Measurements from ENCODE around the gene MOSPD3.

Gene MOSPD3

DNA sequence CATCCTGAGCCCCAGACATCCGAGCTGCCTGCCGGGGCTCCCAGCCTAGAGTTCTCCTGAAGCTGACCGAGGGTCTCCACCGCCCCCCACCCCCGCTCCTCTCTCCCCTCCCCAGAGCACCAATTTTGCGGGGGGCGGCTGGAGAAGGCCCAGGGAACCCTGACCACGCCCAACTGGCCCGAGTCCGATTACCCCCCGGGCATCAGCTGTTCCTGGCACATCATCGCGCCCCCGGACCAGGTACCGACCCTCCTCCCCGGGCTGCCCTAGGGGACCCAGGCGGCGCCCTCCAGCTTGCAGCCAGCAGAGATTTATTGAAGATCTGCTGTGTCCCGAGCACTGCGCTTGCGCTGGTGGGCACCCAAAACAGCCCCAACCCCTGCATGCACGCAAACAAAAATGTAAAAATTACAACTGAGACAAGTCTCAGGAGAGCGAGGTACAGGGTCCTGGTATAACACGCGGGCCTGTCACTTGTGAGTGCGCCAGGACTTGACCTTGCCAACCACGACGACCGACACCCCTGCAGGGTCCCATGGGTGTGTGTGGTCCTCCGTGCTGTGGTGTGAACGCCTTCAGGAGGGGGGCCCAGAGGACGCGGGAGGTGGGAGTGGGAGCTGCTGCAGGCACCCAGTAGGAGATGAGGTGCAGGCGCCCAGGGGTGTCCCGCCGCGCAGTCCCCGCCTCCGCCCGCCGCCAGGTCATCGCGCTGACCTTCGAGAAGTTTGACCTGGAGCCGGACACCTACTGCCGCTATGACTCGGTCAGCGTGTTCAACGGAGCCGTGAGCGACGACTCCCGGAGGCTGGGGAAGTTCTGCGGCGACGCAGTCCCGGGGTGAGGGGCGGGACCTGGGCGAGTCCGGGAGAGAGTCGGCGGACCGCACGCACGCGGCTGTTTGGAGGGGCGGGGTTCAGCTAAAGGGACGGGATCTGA, 7.1 kb upstream of the MOSPD3 start:
- peak overlapping the region; percentile 77 to 84 for H3K4me3 ChIP-seq (replicated peaks in 1 of 2; ENCODE audit: low read depth in 2 of 2, low read length in 2 of 2)
- TF ChIP-seq, protein P1, sequence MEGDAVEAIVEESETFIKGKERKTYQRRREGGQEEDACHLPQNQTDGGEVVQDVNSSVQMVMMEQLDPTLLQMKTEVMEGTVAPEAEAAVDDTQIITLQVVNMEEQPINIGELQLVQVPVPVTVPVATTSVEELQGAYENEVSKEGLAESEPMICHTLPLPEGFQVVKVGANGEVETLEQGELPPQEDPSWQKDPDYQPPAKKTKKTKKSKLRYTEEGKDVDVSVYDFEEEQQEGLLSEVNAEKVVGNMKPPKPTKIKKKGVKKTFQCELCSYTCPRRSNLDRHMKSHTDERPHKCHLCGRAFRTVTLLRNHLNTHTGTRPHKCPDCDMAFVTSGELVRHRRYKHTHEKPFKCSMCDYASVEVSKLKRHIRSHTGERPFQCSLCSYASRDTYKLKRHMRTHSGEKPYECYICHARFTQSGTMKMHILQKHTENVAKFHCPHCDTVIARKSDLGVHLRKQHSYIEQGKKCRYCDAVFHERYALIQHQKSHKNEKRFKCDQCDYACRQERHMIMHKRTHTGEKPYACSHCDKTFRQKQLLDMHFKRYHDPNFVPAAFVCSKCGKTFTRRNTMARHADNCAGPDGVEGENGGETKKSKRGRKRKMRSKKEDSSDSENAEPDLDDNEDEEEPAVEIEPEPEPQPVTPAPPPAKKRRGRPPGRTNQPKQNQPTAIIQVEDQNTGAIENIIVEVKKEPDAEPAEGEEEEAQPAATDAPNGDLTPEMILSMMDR (IDR thresholded peaks at IDR 0.05; ENCODE audit: low read depth, low read length): no peak
- DNase-seq (ENCODE audit: low read depth in 2 of 2): no peak

DNA sequence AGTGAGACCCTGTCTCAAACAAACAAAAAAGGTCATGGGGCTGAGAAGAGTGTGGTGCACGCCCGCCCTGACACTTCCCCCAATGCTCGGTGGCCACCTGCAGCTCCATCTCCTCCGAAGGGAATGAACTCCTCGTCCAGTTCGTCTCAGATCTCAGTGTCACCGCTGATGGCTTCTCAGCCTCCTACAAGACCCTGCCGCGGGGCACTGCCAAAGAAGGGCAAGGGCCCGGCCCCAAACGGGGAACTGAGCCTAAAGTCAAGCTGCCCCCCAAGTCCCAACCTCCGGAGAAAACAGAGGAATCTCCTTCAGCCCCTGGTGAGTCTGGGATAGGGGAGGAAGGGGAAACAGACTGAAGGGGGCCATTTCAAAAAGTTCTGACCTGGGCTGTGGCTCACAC, 6.0 kb upstream of the MOSPD3 start:
- H3K4me3 ChIP-seq (replicated peaks in 1 of 2; ENCODE audit: low read depth in 2 of 2, low read length in 2 of 2): no peak overlapping the region
- TF ChIP-seq, protein P1 (IDR thresholded peaks at IDR 0.05; ENCODE audit: low read depth, low read length): no peak
- DNase-seq (ENCODE audit: low read depth in 2 of 2): no peak

GRCh38 chr7:100607111-100607510, 5.2 kb upstream of the MOSPD3 start:
- no peak overlapping the region for H3K4me3 ChIP-seq (replicated peaks in 1 of 2; ENCODE audit: low read depth in 2 of 2, low read length in 2 of 2)
- peak in 1 of 2 donors; percentile 67 for DNase-seq (ENCODE audit: low read depth in 2 of 2)
- TF ChIP-seq, protein P1 (IDR thresholded peaks at IDR 0.05; ENCODE audit: low read depth, low read length): peak; percentile 11

GRCh38 chr7:100609958-100610357, 2.4 kb upstream of the MOSPD3 start:
- DNase-seq (ENCODE audit: low read depth in 2 of 2): no peak
- TF ChIP-seq, protein P1 (IDR thresholded peaks at IDR 0.05; ENCODE audit: low read depth, low read length): no peak
- no peak overlapping the region for H3K4me3 ChIP-seq (replicated peaks in 1 of 2; ENCODE audit: low read depth in 2 of 2, low read length in 2 of 2)

GRCh38 chr7:100612730-100613390, 520 bp downstream of the MOSPD3 start:
- TF ChIP-seq, protein P1 (IDR thresholded peaks at IDR 0.05; ENCODE audit: low read depth, low read length): no peak
- H3K4me3 ChIP-seq (replicated peaks in 1 of 2; ENCODE audit: low read depth in 2 of 2, low read length in 2 of 2): peak overlapping the region; percentile 79 to 88
- DNase-seq (ENCODE audit: low read depth in 2 of 2): no peak

DNA sequence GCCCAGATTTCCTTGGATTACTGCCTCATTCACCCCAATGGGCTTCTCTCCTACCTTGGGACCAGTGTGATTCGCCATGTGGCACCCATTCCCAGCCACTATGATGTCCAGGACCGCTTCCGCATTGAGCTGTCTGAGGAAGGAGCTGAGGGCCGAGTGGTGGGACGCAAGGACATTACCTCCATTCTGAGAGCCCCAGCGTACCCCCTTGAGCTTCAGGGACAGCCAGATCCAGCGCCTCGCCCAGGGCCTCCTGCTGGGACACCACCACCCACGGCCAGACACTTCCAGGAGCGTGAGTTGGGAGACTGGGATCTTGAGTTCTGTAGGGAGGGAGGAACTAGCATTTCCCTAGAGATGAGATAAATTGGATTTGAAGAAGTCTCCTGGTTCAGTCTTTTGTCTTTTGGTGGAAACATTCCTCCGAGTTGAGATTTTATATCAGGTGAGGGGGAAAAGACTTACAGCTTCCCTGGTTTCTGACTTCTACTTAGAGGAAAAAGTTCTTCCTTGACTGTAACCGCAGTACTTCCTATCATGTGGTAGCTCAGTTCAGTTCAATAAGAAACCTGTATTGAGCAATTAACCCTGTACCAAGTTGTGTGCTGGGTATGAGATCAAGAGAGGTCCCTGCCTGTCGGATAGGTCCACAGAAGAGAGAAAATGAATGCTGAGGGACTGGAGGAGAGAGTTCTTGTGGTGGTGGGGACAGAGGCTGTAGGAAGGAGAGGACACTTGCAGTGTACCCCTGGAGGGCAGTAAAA, 1.3 kb downstream of the MOSPD3 start:
- TF ChIP-seq, protein P1 (IDR thresholded peaks at IDR 0.05; ENCODE audit: low read depth, low read length): no peak
- peak overlapping the region in 1 of 2 donors; percentile 79 for H3K4me3 ChIP-seq (replicated peaks in 1 of 2; ENCODE audit: low read depth in 2 of 2, low read length in 2 of 2)
- DNase-seq (ENCODE audit: low read depth in 2 of 2): no peak

Measured in cardiac fibroblast (primary cell).